Measurements from ENCODE around the gene ACACB. TPM values are rescaled to one million over a fixed set of nuclear protein-coding genes. Genes with fewer than 3 reads are reported as not detected.

Gene ACACB
- total and polyA plus RNA-seq, 7 donors = 5.3 to 295 (median 116) TPM

- TF ChIP-seq EP300 (IDR thresholded peaks at IDR 0.05) (no peak), CTCF (IDR thresholded peaks at IDR 0.05) (no peak), POLR2AphosphoS5 (IDR thresholded peaks at IDR 0.05) (no peak), POLR2A (IDR thresholded peaks at IDR 0.05) (no peak)
- H3K27ac ChIP-seq = no peak overlapping the region
- peaks cover 0 to 18% (median 16%) of the 10 kb centered on the region in 4 donors for H3K4me1 ChIP-seq
- DNase-seq = no peak
- no peaks in the 10 kb centered on the region for H3K9me3 ChIP-seq
- no peak overlapping the region for H3K4me3 ChIP-seq
- intact Hi-C loops (cut with DNase I) = no loop called here
- peaks cover 0 to 3% (median 0%) of the 10 kb centered on the region in 3 donors for H3K27me3 ChIP-seq
- H3K36me3 ChIP-seq = no peaks in the 10 kb centered on the region
- WGBS, 2 donors = 81 to 86% methylated on average over 16 of the region's 16 CpGs
Observed at GRCh38 chr12:109287811-109288469, 171.6 kb downstream of the ACACB start.

- WGBS, 2 donors = 48 to 90% methylated on average over 1 of the region's 1 CpG
- Histone ChIP-seq H3K9me3 (no peaks in the 10 kb centered on the region), H3K27me3 (peaks cover 0 to 3% (median 0%) of the 10 kb centered on the region in 3 donors), H3K4me1 (peaks cover 0 to 18% (median 16%) of the 10 kb centered on the region in 4 donors), H3K27ac (no peak overlapping the region), H3K4me3 (no peak overlapping the region), H3K36me3 (no peaks in the 10 kb centered on the region)
- no peak for DNase-seq
- TF ChIP-seq POLR2A (IDR thresholded peaks at IDR 0.05) = no peak
- TF ChIP-seq POLR2AphosphoS5 (IDR thresholded peaks at IDR 0.05) = no peak
- no peak for TF ChIP-seq EP300 (IDR thresholded peaks at IDR 0.05)
- no peak for TF ChIP-seq CTCF (IDR thresholded peaks at IDR 0.05)
- intact Hi-C loops (cut with DNase I) = no loop called here
Observed at GRCh38 chr12:109288571-109288970, 172.2 kb downstream of the ACACB start.

GRCh38 chr12:109289004-109289403 lies 172.6 kb downstream of the ACACB start:
- 69 to 82% methylated on average over 4 of the region's 4 CpGs for WGBS, 2 donors
- no peak for TF ChIP-seq CTCF (IDR thresholded peaks at IDR 0.05)
- TF ChIP-seq EP300 (IDR thresholded peaks at IDR 0.05) = no peak
- no peak for TF ChIP-seq POLR2AphosphoS5 (IDR thresholded peaks at IDR 0.05)
- no peak for TF ChIP-seq POLR2A (IDR thresholded peaks at IDR 0.05)
- DNase-seq = no peak
- Histone ChIP-seq H3K9me3 (no peaks in the 10 kb centered on the region), H3K27ac (no peak overlapping the region), H3K27me3 (peaks cover 0 to 3% (median 0%) of the 10 kb centered on the region in 3 donors), H3K36me3 (no peaks in the 10 kb centered on the region), H3K4me1 (peaks cover 0 to 18% (median 16%) of the 10 kb centered on the region in 4 donors), H3K4me3 (no peak overlapping the region)
- intact Hi-C loops (cut with DNase I) = no loop called here

- no peak for TF ChIP-seq CTCF (IDR thresholded peaks at IDR 0.05)
- no peak for TF ChIP-seq EP300 (IDR thresholded peaks at IDR 0.05)
- no peak for TF ChIP-seq POLR2AphosphoS5 (IDR thresholded peaks at IDR 0.05)
- no peak for TF ChIP-seq POLR2A (IDR thresholded peaks at IDR 0.05)
- Histone ChIP-seq H3K27ac (no peak overlapping the region), H3K4me1 (peaks cover 0 to 18% (median 16%) of the 10 kb centered on the region in 4 donors), H3K4me3 (no peak overlapping the region), H3K36me3 (no peaks in the 10 kb centered on the region), H3K27me3 (peaks cover 0 to 3% (median 0%) of the 10 kb centered on the region in 3 donors), H3K9me3 (no peaks in the 10 kb centered on the region)
- intact Hi-C loops (cut with DNase I) = no loop called here
- WGBS, 2 donors = 80 to 93% methylated on average over 6 of the region's 6 CpGs
- DNase-seq = no peak
Observed at GRCh38 chr12:109289551-109289950, 173.2 kb downstream of the ACACB start.
